Heart left ventricle (tissue), 16 donors: ENCODE data around the gene SLC4A7. TPM values are rescaled to one million over a fixed set of nuclear protein-coding genes. Genes with fewer than 3 reads are reported as not detected.
"Not testable (repeated sequence)": the region's sequence is repeated elsewhere in the genome, so short reads cannot be mapped to it uniquely, and the experiment has no call there.

ENCODE experiments used
- ATAC-seq, 4 donors: fragments of 200-7000 bp; cut with Tn5 transposase; one replicate each; pipeline ENCODE4 v1.9.1; 2020 to 2022; ENCODE audit warnings: moderate library complexity in 4 of 4, mild to moderate bottlenecking in 3 of 4, moderate number of reproducible peaks in 1 of 4
- DNase-seq, 5 donors: peaks; one replicate each; pipeline ENCODE4 v3.0.0-alpha.2; 2020
- H3K27ac ChIP-seq, 12 donors: fragments of 200-600 bp; sonication (generic) in 4 of 12; one replicate each; pipeline versions ENCODE4 v1.5.0 to v1.8.0; 2016 to 2022; ENCODE audit warnings: mild to moderate bottlenecking in 2 of 12
- H3K27me3 ChIP-seq, 9 donors: fragments of 200-600 bp; sonication (generic) in 2 of 9; one replicate each; pipeline versions ENCODE4 v1.5.1 to v1.8.0; 2016 to 2022; ENCODE audit warnings: mild to moderate bottlenecking in 3 of 9
- H3K36me3 ChIP-seq, 9 donors: fragments of 200-600 bp; sonication (generic) in 2 of 9; one replicate each; pipeline versions ENCODE4 v1.5.0 to v1.8.0; 2018 to 2022; ENCODE audit warnings: mild to moderate bottlenecking in 2 of 9
- H3K4me1 ChIP-seq, 12 donors: fragments of 200-600 bp; sonication (generic) in 4 of 12; one replicate each; pipeline versions ENCODE4 v1.5.0 to v1.8.0; 2016 to 2022; ENCODE audit warnings: mild to moderate bottlenecking in 3 of 12
- H3K4me3 ChIP-seq, 12 donors: fragments of 200-600 bp; sonication (generic) in 4 of 12; one replicate each; pipeline versions ENCODE4 v1.5.0 to v1.8.0; 2017 to 2022; ENCODE audit warnings: mild to moderate bottlenecking in 9 of 12, moderate library complexity in 4 of 12
- H3K9me3 ChIP-seq, 12 donors: fragments of 200-600 bp; sonication (generic) in 4 of 12; one replicate each; pipeline versions ENCODE4 v1.5.0 to v1.8.0; 2016 to 2022; ENCODE audit warnings: mild to moderate bottlenecking in 1 of 12
- POLR2A ChIP-seq, 2 donors: fragments of 450-650 bp; IDR thresholded peaks; one replicate each; pipeline ENCODE4 v1.6.1; 2017; ENCODE audit warnings: antibody characterized with exemption in 2 of 2, mild to moderate bottlenecking in 2 of 2, moderate library complexity in 2 of 2
- whole genome bisulfite sequencing, 4 donors: extraction: QIAGEN DNeasy Blood & Tissue Kit in 2 of 4; methylation state at CpG; one replicate each; pipeline versions ENCODE4 v1.1.5 to v1.1.7; 2013 to 2018; 5-methylcytosine and 5-hydroxymethylcytosine counted together
- intact Hi-C, 10 donors: fragments of 100-400 bp; cut with DNase I; formaldehyde crosslinking; loops; one replicate each; pipeline versions ENCODE4 v1.11.1 to v1.14.2; 2022
- polyA plus RNA-seq, 2 donors: library from polyadenylated mRNA; stranded (reverse); fragments of 200-250 nt; gene quantifications; one replicate each; pipeline ENCODE4 v1.2.3, GENCODE V29; 2013
- total RNA-seq, 9 donors: library from RNA; depleted of rRNA in 2 of 9; stranded (reverse); fragments of >200 nt in 2 of 9; fragmentation: NEBNext Ultra II Directional in 3 of 9; extraction: Animal tissue kit (Norgen Biotek cat#: 25700) in 3 of 9; gene quantifications; one replicate each; pipeline versions ENCODE4 v1.1.0 to v1.2.4, GENCODE V29; 2016 to 2023
- TF ChIP-seq, protein P1 (sequence below), 12 donors: fragments of 200-600 bp; sonication (generic) in 4 of 12; IDR thresholded peaks; one replicate each; pipeline versions ENCODE4 v1.5.0 to v1.8.0; 2018 to 2022; ENCODE audit warnings: antibody characterized with exemption in 12 of 12, mild to moderate bottlenecking in 5 of 12
- donor health status: ischemic (EF 13 %, LVEDD 7.1; RV severe dilation, severe dysfunction).
- donor health status: healthy with polysubstance abuse.
- donor health status: DM: no; HTN: yes; CAD: no.
- donor health status: DM: no; HTN: no; CAD: no.
- donor health status: ischemic (EF 25% LVEDD 6.9; RV normal size, moderate dysfunction).
- donor health status: ischemic (EF 25% LVEDD 5.7; RV mildly dilated, moderate dysfunction).
- donor health status: healthy.
- donor health status: DM: yes; HTN: yes; CAD: no.
- donor health status: ischemic (EF 35%, LVEDD 5.7; RV mildly dilated, moderate dysfunction).
- donor health status: nonischemic (EF 11% LVEDD 7.7; RV severe dilation, severe dysfunction).
- donor health status: DM: yes; HTN: yes; CAD: no.
- donor health status: PGD.
- donor health status: ischemic (EF 29% LVEDD 5.4; RV normal size, mild dysfunction).
- donor health status: nonischemic (EF 23%, LVEDD 6.1; RV moderate dilation, normal function).

SLC4A7 gene
- total and polyA plus RNA-seq, 11 donors = 2.2 to 25.4 (median 15.0) TPM

DNA sequence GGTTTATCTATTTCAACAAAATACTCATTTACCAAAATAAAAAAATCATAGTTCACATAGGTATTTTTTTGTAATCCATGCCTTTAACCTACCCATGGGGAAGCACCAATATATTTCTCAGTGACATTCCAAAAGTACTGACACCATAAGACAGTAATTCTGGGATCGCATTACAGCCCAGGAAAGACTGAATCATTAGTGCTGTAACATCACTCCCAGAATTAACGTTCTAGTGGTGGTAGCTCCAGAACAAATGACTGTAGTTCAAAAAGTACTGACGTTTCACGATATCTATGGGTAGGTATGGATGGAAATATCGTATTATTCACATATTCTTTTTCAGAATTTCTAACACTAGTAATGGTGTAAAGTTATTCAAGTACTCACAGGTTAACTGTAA lies 60.7 kb downstream of the SLC4A7 start:
- peaks cover 0 to 60% (median 39%) of the 10 kb centered on the region in 9 donors for H3K36me3 ChIP-seq
- intact Hi-C loops = no loop called here
- no peak overlapping the region for H3K4me3 ChIP-seq
- WGBS, 4 donors = 90 to 92% (median 91%) methylated on average over 5 of the region's 5 CpGs
- no peaks in the 10 kb centered on the region for H3K9me3 ChIP-seq
- no peak for DNase-seq
- no peaks in the 10 kb centered on the region for H3K27me3 ChIP-seq
- no peaks in the 10 kb centered on the region for H3K4me1 ChIP-seq
- no peak for ATAC-seq
- TF ChIP-seq, protein P1, sequence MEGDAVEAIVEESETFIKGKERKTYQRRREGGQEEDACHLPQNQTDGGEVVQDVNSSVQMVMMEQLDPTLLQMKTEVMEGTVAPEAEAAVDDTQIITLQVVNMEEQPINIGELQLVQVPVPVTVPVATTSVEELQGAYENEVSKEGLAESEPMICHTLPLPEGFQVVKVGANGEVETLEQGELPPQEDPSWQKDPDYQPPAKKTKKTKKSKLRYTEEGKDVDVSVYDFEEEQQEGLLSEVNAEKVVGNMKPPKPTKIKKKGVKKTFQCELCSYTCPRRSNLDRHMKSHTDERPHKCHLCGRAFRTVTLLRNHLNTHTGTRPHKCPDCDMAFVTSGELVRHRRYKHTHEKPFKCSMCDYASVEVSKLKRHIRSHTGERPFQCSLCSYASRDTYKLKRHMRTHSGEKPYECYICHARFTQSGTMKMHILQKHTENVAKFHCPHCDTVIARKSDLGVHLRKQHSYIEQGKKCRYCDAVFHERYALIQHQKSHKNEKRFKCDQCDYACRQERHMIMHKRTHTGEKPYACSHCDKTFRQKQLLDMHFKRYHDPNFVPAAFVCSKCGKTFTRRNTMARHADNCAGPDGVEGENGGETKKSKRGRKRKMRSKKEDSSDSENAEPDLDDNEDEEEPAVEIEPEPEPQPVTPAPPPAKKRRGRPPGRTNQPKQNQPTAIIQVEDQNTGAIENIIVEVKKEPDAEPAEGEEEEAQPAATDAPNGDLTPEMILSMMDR (IDR thresholded peaks at IDR 0.05) = no peak
- no peak overlapping the region for H3K27ac ChIP-seq

DNA sequence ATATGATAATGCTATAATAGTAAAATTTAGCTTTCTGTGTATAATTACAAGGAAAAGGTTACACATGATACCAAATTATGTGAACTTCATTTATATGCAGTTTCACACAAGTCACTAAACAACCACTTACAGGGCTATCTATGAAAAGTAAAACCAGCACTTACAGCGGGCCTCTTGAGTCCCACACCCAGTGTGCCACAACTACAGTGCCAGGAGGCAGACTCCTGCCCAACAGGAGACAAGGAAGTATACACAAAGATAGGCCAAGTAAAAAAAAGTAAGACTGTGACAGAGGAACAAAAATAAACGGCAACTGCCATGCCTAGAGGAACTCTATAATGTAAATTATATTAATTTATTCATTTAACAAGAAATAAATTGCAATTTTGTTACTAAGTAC lies 61.6 kb downstream of the SLC4A7 start:
- H3K4me1 ChIP-seq = no peaks in the 10 kb centered on the region
- no peaks in the 10 kb centered on the region for H3K27me3 ChIP-seq
- H3K4me3 ChIP-seq = no peak overlapping the region
- no peak for TF ChIP-seq POLR2A (IDR thresholded peaks at IDR 0.05)
- TF ChIP-seq, protein P1 (IDR thresholded peaks at IDR 0.05) = no peak
- ATAC-seq = no peak
- DNase-seq = no peak
- H3K27ac ChIP-seq = no peak overlapping the region
- H3K36me3 ChIP-seq = peaks cover 0 to 65% (median 44%) of the 10 kb centered on the region in 9 donors
- intact Hi-C loops = no loop called here
- no peaks in the 10 kb centered on the region for H3K9me3 ChIP-seq
- 72 to 80% (median 74%) methylated on average over 2 of the region's 2 CpGs for WGBS, 4 donors

GRCh38 chr3:27415202-27415601 lies 69.0 kb downstream of the SLC4A7 start:
- no peak overlapping the region for H3K27ac ChIP-seq
- 84 to 96% (median 91%) methylated on average over 1 of the region's 1 CpG for WGBS, 4 donors
- intact Hi-C loops = no loop called here
- H3K36me3 ChIP-seq = peaks cover 0 to 56% (median 41%) of the 10 kb centered on the region in 9 donors
- H3K27me3 ChIP-seq = no peaks in the 10 kb centered on the region
- H3K4me1 ChIP-seq = peaks cover 0 to 12% (median 0%) of the 10 kb centered on the region in 12 donors
- ATAC-seq (no peak), DNase-seq (no peak)
- H3K4me3 ChIP-seq = no peak overlapping the region
- no peak for TF ChIP-seq POLR2A (IDR thresholded peaks at IDR 0.05)
- TF ChIP-seq, protein P1 (IDR thresholded peaks at IDR 0.05) = no peak
- no peaks in the 10 kb centered on the region for H3K9me3 ChIP-seq

- intact Hi-C loops = no loop called here
- DNase-seq (no peak), ATAC-seq (no peak)
- H3K36me3 ChIP-seq = peaks cover 0 to 88% (median 56%) of the 10 kb centered on the region in 9 donors
- H3K27me3 ChIP-seq = no peaks in the 10 kb centered on the region
- H3K4me3 ChIP-seq = no peak overlapping the region
- H3K9me3 ChIP-seq = no peaks in the 10 kb centered on the region
- TF ChIP-seq, protein P1 (IDR thresholded peaks at IDR 0.05) = no peak
- no peak for TF ChIP-seq POLR2A (IDR thresholded peaks at IDR 0.05)
- WGBS, 4 donors = 54 to 60% (median 59%) methylated on average over 3 of the region's 3 CpGs
- H3K27ac ChIP-seq = no peak overlapping the region
- H3K4me1 ChIP-seq = no peaks in the 10 kb centered on the region
Observed at GRCh38 chr3:27392950-27393679, 91.1 kb downstream of the SLC4A7 start.

DNA sequence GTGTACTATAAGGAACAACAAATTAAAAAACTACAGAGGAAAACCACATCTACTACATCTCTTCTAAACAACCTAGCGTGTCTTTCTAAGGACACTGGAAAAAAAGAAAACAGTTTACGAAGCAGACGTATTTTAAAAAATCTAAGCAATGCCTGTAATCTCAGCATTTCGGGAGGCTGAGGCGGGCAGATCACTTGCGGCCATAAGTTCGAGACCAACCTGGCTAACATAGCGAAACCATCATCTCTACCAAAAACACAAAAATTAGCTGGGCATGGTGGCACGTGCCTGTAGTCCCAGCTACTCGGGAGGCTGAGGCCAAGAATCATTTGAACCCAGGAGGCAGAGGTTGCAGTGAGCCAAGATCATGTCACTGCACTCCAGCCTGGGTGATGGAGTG lies 91.8 kb downstream of the SLC4A7 start:
- H3K9me3 ChIP-seq, DNase-seq, ATAC-seq, H3K4me3 ChIP-seq, intact Hi-C loops, H3K27ac ChIP-seq, H3K27me3 ChIP-seq, H3K4me1 ChIP-seq: not testable (repeated sequence)
- H3K36me3 ChIP-seq = peaks cover 0 to 86% (median 52%) of the 10 kb centered on the region in 9 donors
- 89 to 96% (median 95%) methylated on average over 10 of the region's 10 CpGs for WGBS, 4 donors
